Neural crest cell (in vitro differentiated cells): ENCODE measurements around the gene SNAPC5. TPM values are rescaled to one million over a fixed set of nuclear protein-coding genes. Genes with fewer than 3 reads are reported as not detected.

Experiments
- DNase-seq: peaks from one replicate; pipeline ENCODE4 v3.0.0; 2021; ENCODE audit warnings: low read depth, mixed read lengths, low spot score
- H3K27ac Mint-ChIP-seq: one replicate; pipeline ENCODE4 v1.8.0; 2021; ENCODE audit warnings: mild to moderate bottlenecking, mixed read lengths; ENCODE audit not compliant: unreplicated experiment
- H3K27me3 Mint-ChIP-seq: 2 replicates; pipeline ENCODE4 v1.8.0; 2021; ENCODE audit warnings: low read depth, mild to moderate bottlenecking, mixed read lengths
- H3K36me3 Mint-ChIP-seq: 2 replicates; pipeline ENCODE4 v1.8.0; 2021; ENCODE audit warnings: low read depth, mild to moderate bottlenecking, mixed read lengths
- H3K4me1 Mint-ChIP-seq: 2 replicates; pipeline ENCODE4 v1.8.0; 2021; ENCODE audit warnings: mixed read lengths
- H3K4me3 Mint-ChIP-seq: one replicate; pipeline ENCODE4 v1.8.0; 2021; ENCODE audit warnings: mild to moderate bottlenecking, mixed read lengths
- H3K9me3 Mint-ChIP-seq: 2 replicates; pipeline ENCODE4 v1.8.0; 2021; ENCODE audit warnings: mixed read lengths
- CTCF ChIP-seq: fragments of 200-600 bp; sonication (generic); conservative IDR thresholded peaks from 2 replicates; pipeline ENCODE4 v1.5.0; 2021; ENCODE audit warnings: antibody characterized with exemption, mild to moderate bottlenecking
- total RNA-seq: library from RNA; stranded (reverse); gene quantifications from 2 replicates; pipeline ENCODE4 v1.2.1, GENCODE V29; 2021

SNAPC5 gene
- total RNA-seq, 1 donor from 2014 or later, result 23.3 TPM

- H3K4me1 Mint-ChIP-seq, result no peaks in the 10 kb centered on the region
- H3K9me3 Mint-ChIP-seq, result no peaks in the 10 kb centered on the region
- H3K4me3 Mint-ChIP-seq, result no peak overlapping the region
- no peak overlapping the region for H3K27ac Mint-ChIP-seq
- H3K36me3 Mint-ChIP-seq, result peaks cover 2% of the 10 kb centered on the region
- no peak for TF ChIP-seq CTCF
- no peaks in the 10 kb centered on the region for H3K27me3 Mint-ChIP-seq
- DNase-seq, result no peak
These were observed 9.0 kb downstream of the SNAPC5 start for GRCh38 chr15:66488525-66488924.

- Mint-ChIP-seq H3K27me3 (no peaks in the 10 kb centered on the region), H3K36me3 (peaks cover 9% of the 10 kb centered on the region), H3K9me3 (no peaks in the 10 kb centered on the region), H3K4me3 (no peak overlapping the region), H3K27ac (no peak overlapping the region), H3K4me1 (no peaks in the 10 kb centered on the region)
- no peak for TF ChIP-seq CTCF
- DNase-seq, result no peak
These were observed 10.7 kb downstream of the SNAPC5 start for GRCh38 chr15:66486887-66487286.

GRCh38 chr15:66484539-66485112, 12.9 kb downstream of the SNAPC5 start:
- Mint-ChIP-seq H3K9me3 (no peaks in the 10 kb centered on the region), H3K27ac (peak overlapping the region; percentile 51), H3K27me3 (no peaks in the 10 kb centered on the region), H3K4me1 (no peaks in the 10 kb centered on the region), H3K4me3 (no peak overlapping the region), H3K36me3 (peaks cover 14% of the 10 kb centered on the region)
- DNase-seq, result no peak
- TF ChIP-seq CTCF, result no peak

GRCh38 chr15:66483131-66483566, 14.4 kb downstream of the SNAPC5 start:
- no peak for TF ChIP-seq CTCF
- no peaks in the 10 kb centered on the region for H3K9me3 Mint-ChIP-seq
- H3K27ac Mint-ChIP-seq, result no peak overlapping the region
- DNase-seq, result no peak
- H3K4me3 Mint-ChIP-seq, result no peak overlapping the region
- H3K4me1 Mint-ChIP-seq, result no peaks in the 10 kb centered on the region
- no peaks in the 10 kb centered on the region for H3K27me3 Mint-ChIP-seq
- peaks cover 14% of the 10 kb centered on the region for H3K36me3 Mint-ChIP-seq

- DNase-seq, result no peak
- no peak for TF ChIP-seq CTCF
- no peak overlapping the region for H3K27ac Mint-ChIP-seq
- H3K36me3 Mint-ChIP-seq, result peaks cover 14% of the 10 kb centered on the region
- no peak overlapping the region for H3K4me3 Mint-ChIP-seq
- no peaks in the 10 kb centered on the region for H3K4me1 Mint-ChIP-seq
- no peaks in the 10 kb centered on the region for H3K9me3 Mint-ChIP-seq
- H3K27me3 Mint-ChIP-seq, result no peaks in the 10 kb centered on the region
These were observed 15.0 kb downstream of the SNAPC5 start for GRCh38 chr15:66482539-66482938.
